ENCODE data around the gene OTOGL.
"Not testable (repeated sequence)": the region's sequence is repeated elsewhere in the genome, so short reads cannot be mapped to it uniquely, and the experiment has no call there.

Gene OTOGL

GRCh38 chr12:80099259-80099658 lies at the start of gene OTOGL:
Gene OTOGL (plus strand): TSS chr12:80099537. CDS start chr12:80209432, 109,895 bp downstream.
- DNase-seq (ENCODE audit: low read depth in 2 of 3, low spot score in 2 of 3), result no peak

GRCh38 chr12:80050236-80050635 lies 49.1 kb upstream of the OTOGL start:
- DNase-seq (ENCODE audit: low read depth in 2 of 3, low spot score in 2 of 3), result no peak

GRCh38 chr12:80053051-80053790 lies 46.1 kb upstream of the OTOGL start:
- no peak for DNase-seq (ENCODE audit: low read depth in 2 of 3, low spot score in 2 of 3)

- no peak for DNase-seq (ENCODE audit: low read depth in 2 of 3, low spot score in 2 of 3)
These were observed 43.1 kb upstream of the OTOGL start for GRCh38 chr12:80056232-80056631.

GRCh38 chr12:80056845-80057244 lies 42.5 kb upstream of the OTOGL start:
- DNase-seq (ENCODE audit: low read depth in 2 of 3, low spot score in 2 of 3), result no peak

GRCh38 chr12:80058586-80058985 lies 40.8 kb upstream of the OTOGL start:
- no peak for DNase-seq (ENCODE audit: low read depth in 2 of 3, low spot score in 2 of 3)

- DNase-seq (ENCODE audit: low read depth in 2 of 3, low spot score in 2 of 3), result no peak
These were observed 40.2 kb upstream of the OTOGL start for GRCh38 chr12:80059102-80059501.

GRCh38 chr12:80059875-80060274 lies 39.5 kb upstream of the OTOGL start:
- DNase-seq (ENCODE audit: low read depth in 2 of 3, low spot score in 2 of 3), result no peak

GRCh38 chr12:80064269-80064668 lies 35.1 kb upstream of the OTOGL start:
- DNase-seq (ENCODE audit: low read depth in 2 of 3, low spot score in 2 of 3), result no peak

GRCh38 chr12:80064951-80065350 lies 34.4 kb upstream of the OTOGL start:
- no peak for DNase-seq (ENCODE audit: low read depth in 2 of 3, low spot score in 2 of 3)

- no peak for DNase-seq (ENCODE audit: low read depth in 2 of 3, low spot score in 2 of 3)
These were observed 31.2 kb upstream of the OTOGL start for GRCh38 chr12:80068173-80068572.

GRCh38 chr12:80083892-80084614 lies 15.3 kb upstream of the OTOGL start:
- DNase-seq (ENCODE audit: low read depth in 2 of 3, low spot score in 2 of 3), result not testable (repeated sequence)

- DNase-seq (ENCODE audit: low read depth in 2 of 3, low spot score in 2 of 3), result no peak
These were observed 13.3 kb upstream of the OTOGL start for GRCh38 chr12:80086025-80086424.

- no peak for DNase-seq (ENCODE audit: low read depth in 2 of 3, low spot score in 2 of 3)
These were observed 11.7 kb upstream of the OTOGL start for GRCh38 chr12:80087486-80088213.

- DNase-seq (ENCODE audit: low read depth in 2 of 3, low spot score in 2 of 3), result no peak
These were observed 1.3 kb downstream of the OTOGL start for GRCh38 chr12:80100591-80100990.

GRCh38 chr12:80101126-80101525 lies 1.8 kb downstream of the OTOGL start:
- DNase-seq (ENCODE audit: low read depth in 2 of 3, low spot score in 2 of 3), result no peak

GRCh38 chr12:80107221-80107620 lies 7.9 kb downstream of the OTOGL start:
- no peak for DNase-seq (ENCODE audit: low read depth in 2 of 3, low spot score in 2 of 3)

GRCh38 chr12:80116735-80117134 lies 17.4 kb downstream of the OTOGL start:
- DNase-seq (ENCODE audit: low read depth in 2 of 3, low spot score in 2 of 3), result no peak

- DNase-seq (ENCODE audit: low read depth in 2 of 3, low spot score in 2 of 3), result no peak
These were observed 19.4 kb downstream of the OTOGL start for GRCh38 chr12:80118565-80119324.

- DNase-seq (ENCODE audit: low read depth in 2 of 3, low spot score in 2 of 3), result no peak
These were observed 21.7 kb downstream of the OTOGL start for GRCh38 chr12:80120994-80121393.

GRCh38 chr12:80121661-80122060 lies 22.3 kb downstream of the OTOGL start:
- no peak for DNase-seq (ENCODE audit: low read depth in 2 of 3, low spot score in 2 of 3)
